Skeletal muscle tissue (tissue), 4 donors: ENCODE measurements around the gene SERAC1. TPM values are rescaled to one million over a fixed set of nuclear protein-coding genes. Genes with fewer than 3 reads are reported as not detected.
A peak's percentile ranks its signal among the peaks of the same experiment; 100 is the strongest.
"Not testable (repeated sequence)": the region's sequence is repeated elsewhere in the genome, so short reads cannot be mapped to it uniquely, and the experiment has no call there.

ENCODE experiments used
- H3K27ac ChIP-seq: one replicate; pipeline ENCODE4 v1.7.0; 2013; ENCODE audit warnings: mild to moderate bottlenecking, low read depth, low read length, inconsistent platforms
- H3K27me3 ChIP-seq, 3 donors: one replicate each; pipeline ENCODE4 v1.7.0; 2013; ENCODE audit warnings: low read length in 3 of 3; ENCODE audit not compliant: control insufficient read depth in 3 of 3, insufficient read depth in 3 of 3
- H3K36me3 ChIP-seq, 3 donors: one replicate each; pipeline ENCODE4 v1.7.0; 2013; ENCODE audit warnings: low read length in 3 of 3; ENCODE audit not compliant: control insufficient read depth in 3 of 3, insufficient read depth in 3 of 3
- H3K4me1 ChIP-seq, 3 donors: one replicate each; pipeline ENCODE4 v1.7.0; 2013; ENCODE audit warnings: low read length in 3 of 3, mild to moderate bottlenecking in 3 of 3; ENCODE audit not compliant: control insufficient read depth in 3 of 3, insufficient read depth in 3 of 3
- H3K4me3 ChIP-seq, 3 donors: one replicate each; pipeline ENCODE4 v1.7.0; 2013; ENCODE audit warnings: low read length in 3 of 3
- H3K9ac ChIP-seq, 3 donors: one replicate each; pipeline ENCODE4 v1.7.0; 2013; ENCODE audit warnings: low read length in 3 of 3, mild to moderate bottlenecking in 3 of 3, moderate library complexity in 2 of 3, low read depth in 1 of 3
- H3K9me3 ChIP-seq, 3 donors: one replicate each; pipeline ENCODE4 v1.7.0; 2013; ENCODE audit warnings: low read length in 3 of 3; ENCODE audit not compliant: control insufficient read depth in 3 of 3
- total RNA-seq: library from RNA; depleted of rRNA; stranded (reverse); fragments of >200 nt; gene quantifications from one replicate; pipeline ENCODE4 v1.2.3, GENCODE V29; 2014
- donor health status: Osteomylitis.

Gene SERAC1
- 6.8 TPM for total RNA-seq

DNA sequence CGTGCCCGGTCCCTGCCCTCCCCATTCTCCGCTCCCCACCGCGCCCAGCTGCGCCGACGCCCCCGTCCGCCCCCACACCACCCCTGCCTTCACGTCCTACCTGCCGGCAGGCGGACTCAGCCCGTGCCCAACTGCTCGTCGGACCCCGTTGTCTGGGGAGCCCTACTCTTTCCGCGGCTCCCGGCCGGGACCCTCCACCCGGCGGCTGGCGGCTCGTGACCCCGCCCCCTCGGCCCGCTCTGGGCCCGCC lies at the start of gene SERAC1:
Gene SERAC1, minus strand, starts transcription at position 223 of the 250 bp plus-strand sequence. CDS start 9,899 bp downstream, outside the sequence.
- Histone ChIP-seq H3K9me3 (no peaks in the 10 kb centered on the region), H3K9ac (peak within 1 kb of the TSS; percentile 96 to 97 (median 97)), H3K36me3 (peaks cover 0 to 2% (median 0%) of the 10 kb centered on the region in 3 donors), H3K4me1 (peaks cover 4 to 6% (median 6%) of the 10 kb centered on the region in 3 donors), H3K27me3 (no peaks in the 10 kb centered on the region), H3K4me3 (peak within 1 kb of the TSS; percentile 88 to 95 (median 93)), H3K27ac (peak within 1 kb of the TSS; percentile 95)

DNA sequence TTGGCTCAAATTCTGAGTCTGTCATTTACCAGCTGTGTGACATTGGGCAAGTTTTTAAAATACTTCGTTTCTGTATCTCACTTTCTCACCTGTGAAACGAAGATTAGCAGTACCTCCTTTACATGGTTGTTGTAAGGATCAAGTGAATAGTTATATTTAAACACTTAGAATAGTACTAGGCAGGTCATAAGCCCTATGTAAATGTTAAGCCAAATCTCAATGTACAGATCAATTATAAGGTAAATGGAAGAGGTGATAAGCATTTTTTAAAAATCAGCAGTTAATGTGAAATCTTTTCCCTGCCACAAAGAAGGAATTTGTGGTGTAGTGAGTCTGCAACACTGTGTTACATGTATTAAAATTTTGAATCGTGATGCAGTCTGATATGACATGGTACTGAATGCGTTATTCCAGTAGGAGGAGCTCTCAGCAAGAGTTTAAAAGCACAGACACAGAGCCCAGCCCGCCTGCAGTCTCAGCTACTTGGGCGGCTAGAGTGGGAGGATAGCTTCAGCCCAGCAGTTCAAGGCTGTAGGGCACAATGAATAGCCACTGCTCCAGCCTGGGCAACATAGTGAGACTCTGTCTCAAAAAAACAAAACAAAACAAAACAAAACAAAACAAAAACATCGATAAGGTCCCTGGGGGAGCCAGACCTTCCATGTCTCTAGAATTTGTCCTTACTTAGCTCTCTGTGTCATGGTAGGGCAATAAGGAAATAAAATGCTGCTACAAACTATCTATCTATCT lies 46.0 kb upstream of the SERAC1 start:
- Histone ChIP-seq H3K4me3 (no peak overlapping the region), H3K9me3 (no peaks in the 10 kb centered on the region), H3K9ac (no peak overlapping the region), H3K4me1 (no peaks in the 10 kb centered on the region), H3K27ac (no peak overlapping the region), H3K27me3 (no peaks in the 10 kb centered on the region), H3K36me3 (no peaks in the 10 kb centered on the region)

- Histone ChIP-seq H3K27ac (no peak overlapping the region), H3K4me1 (no peaks in the 10 kb centered on the region), H3K27me3 (peaks cover 0 to 5% (median 2%) of the 10 kb centered on the region in 3 donors), H3K9ac (no peak overlapping the region), H3K36me3 (no peaks in the 10 kb centered on the region), H3K4me3 (no peak overlapping the region), H3K9me3 (no peaks in the 10 kb centered on the region)
Measured at GRCh38 chr6:158211273-158212055, 43.4 kb upstream of the SERAC1 start.

GRCh38 chr6:158209582-158210333 lies 41.7 kb upstream of the SERAC1 start:
- not testable (repeated sequence) for H3K36me3 ChIP-seq, H3K4me3 ChIP-seq, H3K4me1 ChIP-seq, H3K9ac ChIP-seq, H3K9me3 ChIP-seq, H3K27ac ChIP-seq
- peaks cover 2 to 10% (median 6%) of the 10 kb centered on the region in 3 donors for H3K27me3 ChIP-seq

GRCh38 chr6:158208226-158209030 lies 40.4 kb upstream of the SERAC1 start:
- H3K27ac ChIP-seq, H3K4me3 ChIP-seq, H3K36me3 ChIP-seq, H3K4me1 ChIP-seq, H3K9me3 ChIP-seq, H3K9ac ChIP-seq: not testable (repeated sequence)
- peaks cover 2 to 10% (median 6%) of the 10 kb centered on the region in 3 donors for H3K27me3 ChIP-seq

GRCh38 chr6:158207422-158207788 lies 39.3 kb upstream of the SERAC1 start:
- Histone ChIP-seq H3K27ac (no peak overlapping the region), H3K9ac (no peak overlapping the region), H3K4me1 (no peaks in the 10 kb centered on the region), H3K9me3 (no peaks in the 10 kb centered on the region), H3K36me3 (no peaks in the 10 kb centered on the region), H3K4me3 (no peak overlapping the region), H3K27me3 (peaks cover 2 to 10% (median 6%) of the 10 kb centered on the region in 3 donors)

GRCh38 chr6:158206740-158207421 lies 38.8 kb upstream of the SERAC1 start:
- no peak overlapping the region for H3K4me3 ChIP-seq
- H3K4me1 ChIP-seq: no peaks in the 10 kb centered on the region
- no peaks in the 10 kb centered on the region for H3K9me3 ChIP-seq
- no peak overlapping the region for H3K27ac ChIP-seq
- no peaks in the 10 kb centered on the region for H3K36me3 ChIP-seq
- H3K9ac ChIP-seq: no peak overlapping the region
- peaks cover 2 to 10% (median 6%) of the 10 kb centered on the region in 3 donors for H3K27me3 ChIP-seq

DNA sequence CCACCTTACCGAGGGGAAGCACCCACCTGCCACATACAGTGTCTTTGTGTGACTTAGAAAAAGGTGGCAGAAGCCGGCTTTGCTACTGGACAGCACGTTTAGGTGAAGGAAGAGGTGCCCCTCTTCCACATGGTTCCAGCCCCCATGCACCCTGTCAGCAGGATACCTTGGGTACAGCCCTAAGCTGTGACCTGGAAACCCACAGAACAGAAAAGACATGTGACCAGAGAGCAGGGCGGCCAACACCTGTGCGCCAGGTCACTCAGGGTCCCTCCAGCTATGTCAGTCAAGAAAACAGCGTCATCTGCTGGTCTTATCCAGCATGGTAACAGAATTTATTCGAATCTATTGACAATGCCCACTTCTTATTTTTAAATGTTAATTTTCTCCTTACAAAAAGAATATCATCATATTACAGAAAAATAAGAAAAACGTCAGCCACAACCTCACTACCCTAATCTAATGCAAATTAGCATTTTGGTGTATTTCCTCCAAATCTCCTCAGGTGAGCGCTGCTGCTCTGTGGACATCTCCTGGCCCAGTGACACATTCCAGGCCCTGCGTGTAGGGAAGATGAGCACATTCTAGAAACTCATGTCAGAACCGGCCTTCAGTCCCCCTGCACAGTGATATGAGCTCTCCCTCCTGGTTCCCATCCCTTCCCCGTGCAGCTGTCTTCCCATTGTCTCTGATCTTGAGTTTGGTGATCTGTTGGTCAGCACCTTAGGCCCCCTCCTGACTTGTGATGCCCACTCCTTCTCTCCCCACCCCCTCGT lies 37.3 kb upstream of the SERAC1 start:
- peaks cover 2 to 10% (median 6%) of the 10 kb centered on the region in 3 donors for H3K27me3 ChIP-seq
- no peaks in the 10 kb centered on the region for H3K4me1 ChIP-seq
- H3K9ac ChIP-seq: no peak overlapping the region
- no peak overlapping the region for H3K27ac ChIP-seq
- no peaks in the 10 kb centered on the region for H3K36me3 ChIP-seq
- no peak overlapping the region for H3K4me3 ChIP-seq
- no peaks in the 10 kb centered on the region for H3K9me3 ChIP-seq

- Histone ChIP-seq H3K4me3 (no peak overlapping the region), H3K9ac (no peak overlapping the region), H3K27me3 (no peaks in the 10 kb centered on the region), H3K36me3 (no peaks in the 10 kb centered on the region), H3K27ac (no peak overlapping the region), H3K9me3 (no peaks in the 10 kb centered on the region), H3K4me1 (no peaks in the 10 kb centered on the region)
Measured at GRCh38 chr6:158198461-158198860, 30.4 kb upstream of the SERAC1 start.
